HepG2 (cell line): ENCODE measurements around the gene TCOF1. TPM values are rescaled to one million over a fixed set of nuclear protein-coding genes. Genes with fewer than 3 reads are reported as not detected.

Experiments
- BRCA1 ChIP-seq: sonication (generic); formaldehyde crosslinking; IDR thresholded peaks from 2 replicates; pipeline ENCODE4 v1.4.0; 2020; ENCODE audit warnings: missing genetic modification reagents
- FOXC1 ChIP-seq: sonication (generic); formaldehyde crosslinking; IDR thresholded peaks from 2 replicates; pipeline ENCODE4 v1.8.0; 2022; ENCODE audit warnings: mild to moderate bottlenecking, missing genetic modification reagents, borderline replicate concordance
- GATAD2A ChIP-seq: IDR thresholded peaks from 2 replicates; pipeline ENCODE4 v1.6.1; 2016
- HIVEP1 ChIP-seq: sonication (generic); formaldehyde crosslinking; IDR thresholded peaks from 2 replicates; pipeline ENCODE4 v1.4.0; 2020; ENCODE audit warnings: mild to moderate bottlenecking, missing genetic modification reagents
- HNRNPH1 ChIP-seq: fragments of 200-400 bp; formaldehyde crosslinking; optimal IDR thresholded peaks from 2 replicates; pipeline ENCODE3; 2017; ENCODE audit warnings: mild to moderate bottlenecking, low read depth, low read length
- HOXA5 ChIP-seq: sonication (generic); formaldehyde crosslinking; IDR thresholded peaks from 2 replicates; pipeline ENCODE4 v1.4.0; 2020; ENCODE audit warnings: missing genetic modification reagents
- IKZF5 ChIP-seq: IDR thresholded peaks from 2 replicates; pipeline ENCODE4 v1.6.1; 2018; ENCODE audit warnings: missing genetic modification reagents, mild to moderate bottlenecking, missing compliant biosample characterization
- SAP130 ChIP-seq: IDR thresholded peaks from 2 replicates; pipeline ENCODE4 v1.6.1; 2016; ENCODE audit warnings: low read depth
- SKI ChIP-seq: fragments of 450-650 bp; IDR thresholded peaks from one replicate; pipeline ENCODE4 v1.6.1; 2018; ENCODE audit warnings: mild to moderate bottlenecking; ENCODE audit not compliant: partially characterized antibody
- STAG1 ChIP-seq: sonication (generic); formaldehyde crosslinking; IDR thresholded peaks from 2 replicates; pipeline ENCODE4 v1.4.0; 2020; ENCODE audit warnings: missing genetic modification reagents
- TFAP4 ChIP-seq: sonication (generic); IDR thresholded peaks from 2 replicates; pipeline ENCODE4 v1.6.1; 2016; ENCODE audit warnings: low read depth, borderline replicate concordance
- TOE1 ChIP-seq: sonication (generic); formaldehyde crosslinking; IDR thresholded peaks from 2 replicates; pipeline ENCODE4 v1.4.0; 2020; ENCODE audit warnings: mild to moderate bottlenecking, missing genetic modification reagents
- ZNF446 ChIP-seq: sonication (generic); formaldehyde crosslinking; IDR thresholded peaks from 2 replicates; pipeline ENCODE4 v1.5.0; 2020; ENCODE audit warnings: mild to moderate bottlenecking, missing genetic modification reagents
- ZNF501 ChIP-seq: sonication (generic); formaldehyde crosslinking; IDR thresholded peaks from 2 replicates; pipeline ENCODE4 v1.5.1; 2020; ENCODE audit warnings: mild to moderate bottlenecking, moderate library complexity, missing genetic modification reagents
- ZNF512 ChIP-seq: sonication (generic); formaldehyde crosslinking; IDR thresholded peaks from 2 replicates; pipeline ENCODE4 v1.4.0; 2020; ENCODE audit warnings: mild to moderate bottlenecking, missing genetic modification reagents
- ZNF556 ChIP-seq: sonication (generic); formaldehyde crosslinking; IDR thresholded peaks from 2 replicates; pipeline ENCODE4 v1.4.0; 2020; ENCODE audit warnings: mild to moderate bottlenecking, missing genetic modification reagents, borderline replicate concordance
- ZNF562 ChIP-seq: sonication (generic); formaldehyde crosslinking; IDR thresholded peaks from 2 replicates; pipeline ENCODE4 v1.8.0; 2022; ENCODE audit warnings: missing genetic modification reagents, borderline replicate concordance
- ZNF704 ChIP-seq: sonication (generic); formaldehyde crosslinking; IDR thresholded peaks from 2 replicates; pipeline ENCODE4 v1.8.1; 2023; ENCODE audit warnings: mild to moderate bottlenecking, inconsistent platforms, moderate library complexity, missing genetic modification reagents, borderline replicate concordance
- ZNF878 ChIP-seq: sonication (generic); formaldehyde crosslinking; IDR thresholded peaks from 2 replicates; pipeline ENCODE4 v1.8.1; 2023; ENCODE audit warnings: mild to moderate bottlenecking, missing genetic modification reagents, moderate library complexity
- polyA plus RNA-seq, 8 experiments: library from polyadenylated mRNA; depleted of rRNA in 3 of 8; stranded (reverse) in 7 of 8; unstranded in 1 of 8; fragments of >200 nt; fragmentation: Illumina TruSeq in 4 of 8; extraction: Trizol in 4 of 8; gene quantifications; 2 replicates each; pipeline versions ENCODE4 v1.2.1 to v1.2.3, GENCODE V29; 2011 to 2016; ENCODE audit warnings: low read depth in 4 of 8, missing spikeins in 1 of 8, mixed read lengths in 1 of 8; ENCODE audit not compliant: insufficient read depth in 1 of 8
- total RNA-seq, 5 experiments: library from RNA; depleted of rRNA; stranded (reverse); fragments of >200 nt; fragmentation: Illumina TruSeq; extraction: Trizol; gene quantifications; 2 replicates each; pipeline ENCODE4 v1.2.3, GENCODE V29; 2016; ENCODE audit warnings: low read depth in 1 of 5
- TF ChIP-seq, protein P1 (sequence below): sonication (generic); formaldehyde crosslinking; IDR thresholded peaks from 2 replicates; pipeline ENCODE4 v1.8.1; 2023; ENCODE audit warnings: mild to moderate bottlenecking, moderate library complexity, missing genetic modification reagents
- TF ChIP-seq, protein P2 (sequence below): sonication (generic); formaldehyde crosslinking; IDR thresholded peaks from 2 replicates; pipeline ENCODE4 v1.4.0; 2020; ENCODE audit warnings: missing genetic modification reagents, borderline replicate concordance

The TCOF1 gene
- total and polyA plus RNA-seq, 2 of the 13 experiments (the other 11 are each of a cell fraction or from before 2014, with no cell fraction given): 10.1 to 41.6 TPM

DNA sequence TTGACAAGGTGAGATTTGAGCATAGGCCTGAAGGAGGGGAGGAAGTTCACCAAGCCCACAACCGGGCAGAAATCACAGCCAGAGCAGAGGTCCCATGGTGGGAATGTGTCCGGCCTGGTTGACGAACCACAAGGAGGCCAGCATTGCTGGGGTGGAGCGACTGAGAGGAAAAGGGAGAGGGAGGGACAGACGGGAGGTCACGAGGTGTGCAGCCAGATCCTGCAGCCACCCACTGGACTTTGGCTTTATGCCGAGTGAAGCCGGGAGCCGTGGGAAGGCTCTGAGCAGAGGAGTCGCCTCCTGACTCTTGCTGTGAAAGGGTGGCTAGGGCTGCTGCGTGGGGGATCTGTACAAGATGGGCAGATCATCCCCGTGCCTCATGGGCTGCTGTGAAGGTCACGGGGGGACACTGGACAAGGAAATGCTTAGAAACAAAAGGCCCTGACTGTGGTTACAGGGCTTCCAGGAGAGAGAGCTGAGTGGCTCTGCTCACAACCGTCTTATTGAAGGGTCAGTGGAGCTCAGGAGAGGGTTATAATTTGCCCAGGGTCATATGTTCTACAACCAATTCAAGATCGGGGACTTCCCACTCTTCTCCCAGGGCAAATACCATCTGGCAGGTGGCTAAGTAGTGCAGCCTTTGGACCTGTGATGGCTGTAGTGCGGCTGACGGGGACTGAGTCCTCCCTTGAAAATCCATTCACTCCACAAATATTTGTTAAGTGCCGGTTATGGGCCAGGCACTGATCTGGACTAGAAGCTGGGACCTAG lies 70.8 kb downstream of the TCOF1 start (continued):
- TF ChIP-seq TOE1 (CRISPR knock-in tag) (no peak), ZNF704 (CRISPR knock-in tag) (no peak), GATAD2A (CRISPR knock-in tag) (no peak; the same call in 1 of the 2 replicates), SKI (peak; percentile 5), ZNF562 (CRISPR knock-in tag) (no peak), HNRNPH1 (no peak), ZNF512 (CRISPR knock-in tag) (no peak), SAP130 (CRISPR knock-in tag) (peak; percentile 59), ZNF446 (no peak), HOXA5 (CRISPR knock-in tag) (no peak), ZNF878 (CRISPR knock-in tag) (no peak), BRCA1 (CRISPR knock-in tag) (no peak), STAG1 (CRISPR knock-in tag) (no peak), TFAP4 (no peak), ZNF556 (CRISPR knock-in tag) (0 out of 2 replicates have a peak, but pooled peaks have one; percentile 17), ZNF501 (CRISPR knock-in tag) (peak; percentile 65; the same call in 1 of the 2 replicates), HIVEP1 (CRISPR knock-in tag) (no peak), IKZF5 (peak; percentile 58), FOXC1 (CRISPR knock-in tag) (no peak; the same call in 1 of the 2 replicates)
- TF ChIP-seq, protein P1, sequence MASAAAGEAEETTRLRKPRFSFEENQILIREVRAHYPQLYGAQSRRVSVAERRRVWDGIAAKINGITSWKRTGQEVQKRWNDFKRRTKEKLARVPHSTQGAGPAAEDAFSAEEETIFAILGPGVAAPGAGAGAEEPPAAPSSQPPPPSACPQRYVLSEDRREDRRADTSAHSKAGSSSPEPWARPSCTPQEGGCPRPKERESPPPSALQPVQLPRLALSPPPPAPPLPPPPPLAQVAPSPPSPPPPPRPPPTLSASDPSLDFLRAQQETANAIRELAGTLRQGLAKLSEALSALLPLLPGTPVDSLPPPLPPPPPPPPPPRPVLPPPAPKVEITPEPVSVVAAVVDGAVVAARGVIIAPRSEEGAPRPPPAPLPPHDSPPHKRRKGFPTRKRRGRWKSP (CRISPR knock-in tag): 0 out of 2 replicates have a peak, but pooled peaks have one; percentile 36
- TF ChIP-seq, protein P2, sequence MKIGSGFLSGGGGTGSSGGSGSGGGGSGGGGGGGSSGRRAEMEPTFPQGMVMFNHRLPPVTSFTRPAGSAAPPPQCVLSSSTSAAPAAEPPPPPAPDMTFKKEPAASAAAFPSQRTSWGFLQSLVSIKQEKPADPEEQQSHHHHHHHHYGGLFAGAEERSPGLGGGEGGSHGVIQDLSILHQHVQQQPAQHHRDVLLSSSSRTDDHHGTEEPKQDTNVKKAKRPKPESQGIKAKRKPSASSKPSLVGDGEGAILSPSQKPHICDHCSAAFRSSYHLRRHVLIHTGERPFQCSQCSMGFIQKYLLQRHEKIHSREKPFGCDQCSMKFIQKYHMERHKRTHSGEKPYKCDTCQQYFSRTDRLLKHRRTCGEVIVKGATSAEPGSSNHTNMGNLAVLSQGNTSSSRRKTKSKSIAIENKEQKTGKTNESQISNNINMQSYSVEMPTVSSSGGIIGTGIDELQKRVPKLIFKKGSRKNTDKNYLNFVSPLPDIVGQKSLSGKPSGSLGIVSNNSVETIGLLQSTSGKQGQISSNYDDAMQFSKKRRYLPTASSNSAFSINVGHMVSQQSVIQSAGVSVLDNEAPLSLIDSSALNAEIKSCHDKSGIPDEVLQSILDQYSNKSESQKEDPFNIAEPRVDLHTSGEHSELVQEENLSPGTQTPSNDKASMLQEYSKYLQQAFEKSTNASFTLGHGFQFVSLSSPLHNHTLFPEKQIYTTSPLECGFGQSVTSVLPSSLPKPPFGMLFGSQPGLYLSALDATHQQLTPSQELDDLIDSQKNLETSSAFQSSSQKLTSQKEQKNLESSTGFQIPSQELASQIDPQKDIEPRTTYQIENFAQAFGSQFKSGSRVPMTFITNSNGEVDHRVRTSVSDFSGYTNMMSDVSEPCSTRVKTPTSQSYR (CRISPR knock-in tag): no peak; the same call in 1 of the 2 replicates
